ENCODE results near the gene GRM4. TPM values are rescaled to one million over a fixed set of nuclear protein-coding genes. Genes with fewer than 3 reads are reported as not detected.
A peak's percentile ranks its signal among the peaks of the same experiment; 100 is the strongest.

The GRM4 gene
- total and polyA plus RNA-seq, 10 of the 15 experiments (the other 5 are each of a cell fraction or from before 2014, with no cell fraction given) = 0.01 to 0.31 (median 0.05) TPM; not detected in 2

- Histone ChIP-seq H3K27ac (ENCODE audit: control insufficient read depth, insufficient read depth) (no peak overlapping the region), H3K9ac (ENCODE audit: control insufficient read depth, insufficient read depth, low read length) (no peak overlapping the region), H3K9me3 (replicated peaks; ENCODE audit: control insufficient read depth, insufficient read depth, low read length) (no peaks in the 10 kb centered on the region), H4K20me1 (ENCODE audit: control insufficient read depth, insufficient read depth) (no peaks in the 10 kb centered on the region), H3K4me3 (no peak overlapping the region), H3K4me2 (ENCODE audit: control insufficient read depth, insufficient read depth) (no peak overlapping the region), H3K36me3 (ENCODE audit: control insufficient read depth in 2 of 2, insufficient read depth in 2 of 2, low read length in 1 of 2) (no peaks in the 10 kb centered on the region), H3K79me2 (ENCODE audit: control insufficient read depth, insufficient read depth, low read length) (no peaks in the 10 kb centered on the region), H2AFZ (ENCODE audit: control insufficient read depth, low read depth, low read length) (no peak overlapping the region), H3K4me1 (ENCODE audit: control insufficient read depth, insufficient read depth, low read length) (peaks cover 6% of the 10 kb centered on the region), H3K27me3 (replicated peaks in 1 of 2; ENCODE audit: control insufficient read depth in 2 of 2, insufficient read depth in 2 of 2, low read length in 1 of 2) (peaks cover 0 to 1% of the 10 kb centered on the region in 2 experiments; a peak in 3 of 4 replicates)
- ChIA-PET RAD21 (ENCODE audit: unreplicated experiment) (interaction anchor here (1.3 to 2.4 kb wide), 5 partner anchors 68 to 316 kb away, joined by 3 to 25 read pairs (median 6); partner anchors contain the start of gene UQCC2), SMC1A (ENCODE audit: uncharacterized antibody, unreplicated experiment) (interaction anchor here (0.9 to 1.3 kb wide), 2 partner anchors 257 to 260 kb away, joined by 3 to 9 read pairs; no protein-coding TSS in a partner anchor), POLR2A (interaction anchor here (1.0 kb wide), 1 partner anchor 256 kb away, joined by 3 read pairs; no protein-coding TSS in a partner anchor), CTCF (interaction anchor here (0.6 to 6.0 kb wide), 10 partner anchors 10 to 441 kb away, joined by 3 to 49 read pairs (median 4); partner anchors contain the start of gene UQCC2)
- DNase-seq (ENCODE audit: low read depth, low spot score) (no peak), FAIRE-seq (no peak), ATAC-seq (peak; percentile 90)
- 30% methylated on average over 17 of the region's 17 CpGs for WGBS (ENCODE audit: insufficient coverage, insufficient replicate concordance, low lambda C conversion rate, missing lambda C conversion rate)
- in situ Hi-C loops (cut with MboI) = no loop called here
- BruUV-seq (replicated peaks) = no TSS peak
- intact Hi-C loops (cut with micrococcal nuclease; ENCODE audit: unreplicated experiment) = loop anchor here (1.0 kb wide), 2 partner anchors 175 to 256 kb away; no protein-coding TSS in a partner anchor
- TF ChIP-seq ZNF24 (IDR thresholded peaks at IDR 0.05) (no peak), RAD21 (IDR thresholded peaks at IDR 0.05; ENCODE audit: insufficient read depth, low read depth, low read length) (peak; percentile 72), NKRF (conservative IDR thresholded peaks at IDR 0.05) (no peak), BMI1 (IDR thresholded peaks at IDR 0.05; ENCODE audit: borderline replicate concordance) (no peak), SREBF2 (IDR thresholded peaks at IDR 0.05; ENCODE audit: low read length) (no peak), CTCF (IDR thresholded peaks at IDR 0.05 in 2 of 3, conservative IDR thresholded peaks at IDR 0.05 in 1 of 3; ENCODE audit: control insufficient read depth in 2 of 3, extremely low read depth in 1 of 3, insufficient read depth in 1 of 3, low read depth in 3 of 3, low read length in 3 of 3) (peak; percentile 58 to 84 (median 70)), MAX (IDR thresholded peaks at IDR 0.05; ENCODE audit: low read depth, low read length) (no peak), E2F4 (IDR thresholded peaks at IDR 0.05; ENCODE audit: low read depth, low read length) (no peak), SMC3 (IDR thresholded peaks at IDR 0.05; ENCODE audit: borderline replicate concordance, low read length) (peak; percentile 82), MLLT1 (IDR thresholded peaks at IDR 0.05) (no peak), MTA2 (IDR thresholded peaks at IDR 0.05; ENCODE audit: low read depth) (no peak), NFIC (IDR thresholded peaks at IDR 0.05; ENCODE audit: low read depth, low read length) (no peak)
Observed at GRCh38 chr6:34027445-34027936, 118.4 kb downstream of the GRM4 start.

All from GM12878 (cell line).